ENCODE data around the gene BANF2.

BANF2 gene

GRCh38 chr20:17710379-17711266 lies 10.9 kb downstream of the BANF2 start:
- DNase-seq = no peak

GRCh38 chr20:17711267-17711627 lies 11.5 kb downstream of the BANF2 start:
- no peak for DNase-seq

- DNase-seq = no peak
These were observed 12.4 kb downstream of the BANF2 start for GRCh38 chr20:17712201-17712600.

GRCh38 chr20:17712708-17713107 lies 12.9 kb downstream of the BANF2 start:
- DNase-seq = no peak

- DNase-seq = no peak
These were observed 14.8 kb downstream of the BANF2 start for GRCh38 chr20:17714597-17714996.

GRCh38 chr20:17715075-17715474 lies 15.3 kb downstream of the BANF2 start:
- no peak for DNase-seq

GRCh38 chr20:17716331-17716730 lies 16.6 kb downstream of the BANF2 start:
- DNase-seq = no peak

- DNase-seq = no peak
These were observed 21.0 kb downstream of the BANF2 start for GRCh38 chr20:17720755-17721154.

GRCh38 chr20:17721802-17722486 lies 22.2 kb downstream of the BANF2 start:
- DNase-seq = no peak

- no peak for DNase-seq
These were observed 22.9 kb downstream of the BANF2 start for GRCh38 chr20:17722493-17723300.

GRCh38 chr20:17723301-17723691 lies 23.5 kb downstream of the BANF2 start:
- DNase-seq = no peak

GRCh38 chr20:17725094-17725835 lies 25.5 kb downstream of the BANF2 start:
- no peak for DNase-seq

GRCh38 chr20:17726902-17727301 lies 27.1 kb downstream of the BANF2 start:
- DNase-seq = no peak

- no peak for DNase-seq
These were observed 27.6 kb downstream of the BANF2 start for GRCh38 chr20:17727351-17727750.

- no peak for DNase-seq
These were observed 28.3 kb downstream of the BANF2 start for GRCh38 chr20:17728074-17728473.

- no peak for DNase-seq
These were observed 30.3 kb downstream of the BANF2 start for GRCh38 chr20:17730071-17730470.

- DNase-seq = no peak
These were observed 31.5 kb downstream of the BANF2 start for GRCh38 chr20:17731233-17731632.

- no peak for DNase-seq
These were observed 33.2 kb downstream of the BANF2 start for GRCh38 chr20:17732907-17733521.

- no peak for DNase-seq
These were observed 34.1 kb downstream of the BANF2 start for GRCh38 chr20:17733767-17734304.

- no peak for DNase-seq
These were observed 34.6 kb downstream of the BANF2 start for GRCh38 chr20:17734374-17734773.

GRCh38 chr20:17735206-17735804 lies 35.5 kb downstream of the BANF2 start:
- DNase-seq = no peak

Measured in inflammatory macrophage (primary cell).